Measurements from ENCODE around the gene TYW1.
"Not testable (repeated sequence)": the region's sequence is repeated elsewhere in the genome, so short reads cannot be mapped to it uniquely, and the experiment has no call there.

TYW1 gene

DNA sequence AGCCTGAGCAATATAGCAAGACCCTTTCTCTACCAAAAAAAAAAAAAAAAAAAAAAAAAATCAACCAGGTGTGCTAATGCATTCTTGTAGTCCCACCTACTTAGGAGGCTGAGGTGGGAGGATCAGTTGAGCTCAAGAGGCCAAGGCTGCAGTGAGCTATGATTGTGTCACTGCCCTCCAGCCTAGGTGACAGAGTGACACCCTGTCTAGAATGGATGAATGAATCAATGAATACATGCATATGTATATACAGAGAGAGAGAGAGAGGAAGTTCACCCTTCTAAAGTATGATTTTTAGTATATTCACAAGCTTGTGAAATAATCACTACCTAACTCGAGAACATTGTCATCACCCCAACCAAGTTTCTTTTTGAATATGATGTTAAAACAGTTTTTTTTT, 138.3 kb downstream of the TYW1 start:
- not testable (repeated sequence) for DNase-seq (ENCODE audit: low read depth)

DNA sequence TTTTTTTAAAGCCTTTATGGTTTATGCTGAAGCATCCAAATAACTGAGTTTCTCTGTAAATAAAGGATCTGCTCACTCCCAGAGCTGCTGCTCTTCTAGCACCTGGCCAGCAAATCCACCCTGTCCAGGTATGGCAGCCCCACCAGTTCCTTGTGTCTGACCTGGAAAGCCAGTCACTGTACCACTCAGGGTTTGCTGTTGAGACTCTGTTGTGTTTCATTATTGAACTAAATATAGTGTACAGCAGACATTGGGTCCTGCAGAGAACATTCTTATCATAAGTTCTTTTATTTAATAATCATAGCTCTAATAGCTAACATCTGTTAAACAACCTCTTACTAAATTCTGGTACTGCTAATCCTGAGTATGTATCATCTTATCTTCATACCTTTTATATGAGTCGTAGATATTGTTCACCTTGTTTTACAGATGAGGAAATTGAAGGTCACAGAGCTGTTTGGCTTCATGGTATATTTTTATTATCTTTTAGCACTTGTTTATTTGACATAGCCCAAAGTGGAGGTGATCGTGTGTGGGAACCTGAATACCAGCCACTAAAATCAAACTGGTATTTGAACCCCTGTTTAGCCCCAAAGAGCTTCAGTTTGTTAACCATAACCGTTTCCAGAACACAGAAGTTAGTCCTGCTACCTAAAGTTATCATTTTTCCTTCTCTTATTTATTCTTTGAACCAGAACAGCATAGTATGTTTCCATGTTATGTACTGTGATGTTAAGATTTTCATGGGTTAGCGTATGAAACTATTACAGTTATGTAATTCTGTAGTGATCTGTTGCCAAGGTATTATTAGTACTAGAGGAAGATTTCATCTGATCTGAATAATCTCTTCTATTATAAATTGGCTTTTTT, 139.2 kb downstream of the TYW1 start:
- not testable (repeated sequence) for DNase-seq (ENCODE audit: low read depth)

GRCh38 chr7:67137489-67137888, 140.9 kb downstream of the TYW1 start:
- DNase-seq (ENCODE audit: low read depth) = not testable (repeated sequence)

DNA sequence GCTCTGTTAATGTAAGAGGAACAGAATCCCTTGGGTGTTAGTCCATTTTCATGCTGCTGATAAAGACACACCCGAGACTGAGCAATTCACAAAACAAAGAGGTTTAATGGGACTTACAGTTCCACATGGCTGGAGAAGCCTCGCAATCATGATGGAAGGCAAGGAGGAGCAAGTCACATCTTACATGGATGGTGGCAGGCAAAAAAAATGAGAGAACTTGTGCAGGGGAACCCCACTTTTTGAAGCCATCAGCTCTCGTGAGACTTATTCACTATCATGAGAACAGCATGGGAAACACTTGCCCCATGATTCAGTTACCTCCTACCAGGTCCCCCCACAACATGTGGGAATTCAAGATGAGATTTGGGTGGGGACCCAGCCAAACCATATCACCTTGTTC, 143.2 kb downstream of the TYW1 start:
- not testable (repeated sequence) for DNase-seq (ENCODE audit: low read depth)

DNA sequence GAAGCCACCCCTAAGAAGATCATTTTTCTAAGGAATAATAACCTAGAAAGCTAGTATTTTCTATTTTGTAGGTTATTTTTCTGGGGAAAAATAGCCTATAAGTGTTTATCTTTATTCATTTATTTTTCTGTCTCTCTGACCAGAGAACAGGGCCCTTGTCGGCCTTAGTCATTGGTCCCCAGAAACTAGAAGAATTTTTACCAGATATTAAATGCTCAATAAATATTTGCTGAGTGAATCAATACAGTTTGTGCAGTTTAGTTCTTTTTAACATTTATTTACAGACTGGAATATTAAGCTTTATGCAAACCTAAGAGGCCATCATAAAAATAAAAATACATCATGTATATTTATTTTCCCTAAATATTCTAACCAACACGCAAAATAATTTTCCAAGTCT, 144.4 kb downstream of the TYW1 start:
- DNase-seq (ENCODE audit: low read depth) = not testable (repeated sequence)

- not testable (repeated sequence) for DNase-seq (ENCODE audit: low read depth)
Measured at GRCh38 chr7:67143091-67143786, 146.6 kb downstream of the TYW1 start.

DNA sequence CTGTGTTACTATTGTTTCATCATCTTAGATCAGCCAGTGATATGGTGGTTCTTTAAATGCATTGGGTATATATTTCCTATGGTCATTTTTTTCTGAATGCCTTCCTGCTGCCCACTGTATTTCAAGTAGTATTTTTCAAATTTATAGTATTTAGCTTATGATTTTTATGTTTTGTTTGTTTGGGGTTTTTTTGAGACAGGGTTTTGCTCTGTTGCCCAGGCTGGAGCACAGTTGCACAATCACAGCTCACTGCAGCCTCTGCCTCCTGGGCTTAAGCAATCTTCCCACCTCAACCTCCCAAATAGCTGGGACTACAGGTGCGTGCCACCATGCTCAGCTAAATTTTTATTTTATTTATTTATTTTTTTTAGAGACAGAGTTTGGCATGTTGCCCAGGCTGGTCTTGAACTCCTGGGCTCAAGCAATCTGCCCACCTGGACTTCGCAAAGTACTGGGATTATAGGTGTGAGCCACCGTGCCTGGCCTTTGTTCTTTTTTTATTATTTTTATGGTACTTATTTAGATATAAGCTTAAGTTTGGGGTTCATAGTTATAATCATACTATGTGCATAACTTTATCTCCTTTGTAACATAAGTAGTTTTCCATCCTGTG, 149.1 kb downstream of the TYW1 start:
- DNase-seq (ENCODE audit: low read depth) = not testable (repeated sequence)

DNA sequence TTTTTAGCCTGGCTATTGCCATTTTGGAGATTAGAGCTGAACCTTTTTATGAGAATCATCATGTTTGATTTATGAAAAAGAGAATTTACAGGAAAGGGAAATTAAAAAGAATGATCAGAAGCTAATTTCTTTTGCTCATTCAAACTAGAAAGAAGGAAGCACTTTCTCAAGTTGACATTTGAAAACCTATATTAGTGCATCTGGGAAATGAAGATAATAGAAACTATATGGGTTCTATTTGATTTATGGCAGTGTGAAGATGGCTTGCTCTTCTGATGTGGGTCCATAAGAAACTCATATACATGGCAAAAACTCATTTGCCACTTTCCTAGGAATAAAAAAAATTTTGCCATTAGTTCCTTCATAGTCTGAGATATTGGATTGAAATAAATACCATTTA, 152.5 kb downstream of the TYW1 start:
- not testable (repeated sequence) for DNase-seq (ENCODE audit: low read depth)

GRCh38 chr7:67154374-67154773, 157.7 kb downstream of the TYW1 start:
- not testable (repeated sequence) for DNase-seq (ENCODE audit: low read depth)

- DNase-seq (ENCODE audit: low read depth) = not testable (repeated sequence)
Measured at GRCh38 chr7:67156064-67156463, 159.4 kb downstream of the TYW1 start.

DNA sequence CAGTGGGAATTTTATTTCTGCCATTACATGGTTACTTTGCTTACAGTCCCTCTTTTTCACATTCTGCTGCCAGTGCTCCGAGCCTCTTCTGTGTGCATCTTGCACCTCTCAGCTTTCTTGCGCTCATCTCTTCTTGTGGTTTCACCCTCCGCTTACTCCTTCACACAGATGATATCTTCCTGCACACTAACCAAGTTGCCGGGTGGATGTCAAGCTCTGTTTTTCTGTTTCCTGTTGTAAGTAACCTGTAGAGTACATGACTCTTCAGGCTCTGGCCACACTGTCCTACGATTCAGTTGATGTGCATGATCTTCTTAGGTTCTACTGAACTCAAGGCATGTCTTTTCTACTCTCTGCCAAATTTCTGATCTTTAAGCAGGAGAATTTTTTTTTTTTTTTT, 166.7 kb downstream of the TYW1 start:
- DNase-seq (ENCODE audit: low read depth) = not testable (repeated sequence)

- not testable (repeated sequence) for DNase-seq (ENCODE audit: low read depth)
Measured at GRCh38 chr7:67171151-67171550, 174.5 kb downstream of the TYW1 start.

DNA sequence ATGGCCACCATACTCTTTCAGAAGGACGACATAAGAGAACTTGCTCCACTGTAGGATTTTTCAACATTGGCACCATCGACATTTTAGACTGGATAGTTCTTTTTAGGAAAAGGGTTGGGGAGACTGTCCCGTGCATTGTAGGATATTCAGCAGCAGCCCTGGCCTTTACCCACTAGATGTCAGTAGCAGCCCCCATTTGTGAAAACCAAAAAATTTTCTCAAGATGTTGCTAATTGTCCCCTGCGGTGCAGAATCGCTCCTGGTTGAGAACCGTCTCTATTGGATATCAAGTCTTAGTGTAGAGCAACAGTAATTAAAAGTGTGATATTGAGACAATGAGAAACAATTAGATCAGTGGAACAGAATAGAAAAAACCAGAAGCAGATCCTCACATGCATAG, 180.1 kb downstream of the TYW1 start:
- DNase-seq (ENCODE audit: low read depth) = not testable (repeated sequence)

GRCh38 chr7:67178915-67179688, 182.5 kb downstream of the TYW1 start:
- DNase-seq (ENCODE audit: low read depth) = not testable (repeated sequence)

DNA sequence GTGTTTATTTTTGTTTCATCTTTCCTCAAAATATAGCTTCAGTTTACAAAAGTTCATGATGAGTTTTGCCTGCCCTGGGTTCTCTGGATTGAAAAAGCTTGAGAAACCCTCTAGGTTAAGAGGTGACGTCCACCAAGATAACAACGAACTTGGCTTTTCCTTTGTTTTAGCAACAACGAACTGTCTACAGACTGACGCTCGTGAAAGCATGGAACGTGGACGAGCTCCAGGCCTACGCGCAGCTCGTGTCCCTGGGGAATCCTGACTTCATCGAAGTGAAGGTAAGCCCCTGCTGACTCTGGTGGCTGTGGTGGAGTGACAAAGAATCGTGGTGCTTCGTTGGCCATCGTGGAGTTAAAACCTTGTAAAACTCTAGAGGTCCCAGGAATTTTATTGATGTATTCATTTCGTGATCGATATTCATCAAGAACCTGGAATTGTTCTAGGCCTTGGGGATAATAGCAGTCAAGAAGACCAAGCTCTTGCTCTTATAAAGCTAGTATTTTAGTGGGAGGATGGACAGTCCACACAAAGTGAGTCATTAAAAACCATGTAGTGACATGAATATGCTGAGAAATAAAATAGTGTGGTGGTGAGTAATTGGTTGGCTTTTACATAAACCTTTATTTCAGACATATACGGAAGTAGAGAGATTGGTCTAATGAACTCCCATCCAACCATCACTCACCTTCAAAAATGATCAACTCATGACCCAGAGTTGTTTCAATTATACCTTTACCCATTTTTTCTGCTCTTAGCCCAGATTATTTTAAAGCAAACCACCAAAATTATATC, 186.5 kb downstream of the TYW1 start:
- not testable (repeated sequence) for DNase-seq (ENCODE audit: low read depth)

DNA sequence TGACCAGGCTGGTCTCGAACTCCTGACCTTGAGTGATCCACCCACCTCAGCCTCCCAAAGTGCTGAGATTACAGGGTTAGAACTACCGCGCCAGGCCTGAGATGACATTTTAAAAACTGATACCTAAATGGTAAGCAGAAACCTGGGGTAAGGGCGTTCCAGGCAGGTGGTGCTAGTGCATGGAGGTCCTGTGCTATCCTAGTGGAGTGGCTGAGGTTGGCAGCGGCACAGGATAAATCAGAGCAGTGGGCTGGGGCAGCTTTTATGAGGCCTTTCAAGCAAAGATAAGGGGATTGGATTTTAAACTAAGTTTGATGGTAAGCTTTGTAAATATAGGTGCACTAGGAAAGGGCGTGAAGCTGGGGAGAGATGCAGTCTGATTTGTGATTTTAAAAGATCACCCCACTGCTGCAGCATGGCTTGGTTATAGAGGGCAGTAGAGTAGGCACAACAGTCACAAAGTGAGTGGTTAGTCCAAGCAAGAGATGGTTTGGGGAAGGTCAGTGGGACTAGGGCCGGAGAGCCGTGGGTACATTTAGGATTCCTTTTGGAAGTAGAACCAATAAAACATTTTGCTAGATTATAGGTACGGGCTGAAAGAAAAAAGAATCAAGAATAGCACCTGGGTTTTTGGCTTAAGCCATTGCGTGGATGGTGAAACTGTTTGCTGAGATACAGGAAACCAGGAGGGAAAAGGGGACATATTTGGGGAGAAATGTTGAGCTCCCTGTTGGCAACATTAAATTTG, 188.5 kb downstream of the TYW1 start:
- not testable (repeated sequence) for DNase-seq (ENCODE audit: low read depth)

DNA sequence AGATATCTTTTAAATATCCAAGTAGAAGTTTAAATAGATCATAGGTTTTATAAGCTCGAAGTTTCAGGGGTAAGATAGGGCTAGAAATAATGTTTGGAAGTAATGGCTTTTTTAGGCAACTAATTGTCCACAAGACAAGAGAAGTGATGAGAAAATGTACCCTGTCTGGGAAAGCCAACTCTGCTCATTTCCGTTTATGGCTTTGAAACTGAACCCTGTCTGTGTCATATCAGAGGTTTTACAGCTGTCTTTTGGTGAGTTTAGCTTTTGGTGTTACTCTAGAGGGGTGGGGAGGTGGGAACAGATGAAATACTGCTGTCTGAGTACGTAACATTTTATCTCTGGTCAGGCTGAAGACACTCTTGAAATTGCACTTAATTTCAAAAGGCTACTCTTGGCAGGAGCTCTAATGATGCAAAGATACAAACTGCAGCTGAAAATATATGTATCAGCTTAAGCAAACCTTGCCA, 189.1 kb downstream of the TYW1 start:
- not testable (repeated sequence) for DNase-seq (ENCODE audit: low read depth)

DNA sequence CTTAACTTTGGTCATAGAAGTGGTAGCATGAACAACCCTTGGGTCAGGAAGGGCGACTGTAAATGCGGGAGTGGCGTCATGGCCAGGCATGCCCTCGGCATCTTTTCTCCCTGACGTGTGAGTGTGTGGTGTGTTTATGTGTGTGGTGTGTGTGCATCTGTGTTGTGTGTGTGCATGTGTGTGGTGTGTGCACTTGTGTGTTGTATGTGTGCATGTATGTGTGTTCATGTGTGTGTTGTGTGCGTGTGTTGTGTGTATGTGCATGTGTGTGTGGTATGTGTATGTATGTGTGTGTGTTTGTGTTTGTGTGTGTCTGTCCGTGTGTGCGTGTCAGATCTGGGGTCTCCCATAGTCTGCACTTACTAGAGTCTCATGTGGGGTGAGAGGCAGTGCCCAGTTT, 192.5 kb downstream of the TYW1 start:
- DNase-seq (ENCODE audit: low read depth) = not testable (repeated sequence)

- not testable (repeated sequence) for DNase-seq (ENCODE audit: low read depth)
Measured at GRCh38 chr7:67189801-67190465, 193.3 kb downstream of the TYW1 start.

Measured in GM04504 (cell line).